Measurements from ENCODE around the gene TBX6. TPM values are rescaled to one million over a fixed set of nuclear protein-coding genes. Genes with fewer than 3 reads are reported as not detected.

Gene TBX6
- total and polyA plus RNA-seq, 10 of the 15 experiments (the other 5 are each of a cell fraction or from before 2014, with no cell fraction given), result 0.08 to 0.90 (median 0.31) TPM; not detected in 2

- TF ChIP-seq CBX3 (IDR thresholded peaks at IDR 0.05; ENCODE audit: borderline replicate concordance, low read depth) (no peak), POLR2AphosphoS5 (IDR thresholded peaks at IDR 0.05; ENCODE audit: low read length) (peak; percentile 52; the same call in 1 of the 2 replicates), SIN3A (IDR thresholded peaks at IDR 0.05; ENCODE audit: low read depth, low read length) (0 out of 2 replicates have a peak, but pooled peaks have one; percentile 19), BACH1 (IDR thresholded peaks at IDR 0.05; ENCODE audit: borderline replicate concordance) (peak; percentile 82), ASH2L (IDR thresholded peaks at IDR 0.05; ENCODE audit: borderline replicate concordance, low read depth) (no peak), HDAC6 (IDR thresholded peaks at IDR 0.05; ENCODE audit: unreplicated experiment) (no peak), ZNF687 (IDR thresholded peaks at IDR 0.05) (peak; percentile 29; the same call in 1 of the 2 replicates), ZNF622 (IDR thresholded peaks at IDR 0.05) (no peak), SUZ12 (IDR thresholded peaks at IDR 0.05; ENCODE audit: unreplicated experiment) (peak; percentile 99), POLR2A (IDR thresholded peaks at IDR 0.05; ENCODE audit: low read depth, low read length) (peak; percentile 84), RUNX3 (IDR thresholded peaks at IDR 0.05; ENCODE audit: low read length) (peak; percentile 68)
These were observed at the start of gene TBX6 (continued) for GRCh38 chr16:30091474-30092372.

Data from GM12878 (cell line).